ENCODE measurements around the gene S100PBP.
"Not testable (repeated sequence)": the region's sequence is repeated elsewhere in the genome, so short reads cannot be mapped to it uniquely, and the experiment has no call there.

Gene S100PBP

DNA sequence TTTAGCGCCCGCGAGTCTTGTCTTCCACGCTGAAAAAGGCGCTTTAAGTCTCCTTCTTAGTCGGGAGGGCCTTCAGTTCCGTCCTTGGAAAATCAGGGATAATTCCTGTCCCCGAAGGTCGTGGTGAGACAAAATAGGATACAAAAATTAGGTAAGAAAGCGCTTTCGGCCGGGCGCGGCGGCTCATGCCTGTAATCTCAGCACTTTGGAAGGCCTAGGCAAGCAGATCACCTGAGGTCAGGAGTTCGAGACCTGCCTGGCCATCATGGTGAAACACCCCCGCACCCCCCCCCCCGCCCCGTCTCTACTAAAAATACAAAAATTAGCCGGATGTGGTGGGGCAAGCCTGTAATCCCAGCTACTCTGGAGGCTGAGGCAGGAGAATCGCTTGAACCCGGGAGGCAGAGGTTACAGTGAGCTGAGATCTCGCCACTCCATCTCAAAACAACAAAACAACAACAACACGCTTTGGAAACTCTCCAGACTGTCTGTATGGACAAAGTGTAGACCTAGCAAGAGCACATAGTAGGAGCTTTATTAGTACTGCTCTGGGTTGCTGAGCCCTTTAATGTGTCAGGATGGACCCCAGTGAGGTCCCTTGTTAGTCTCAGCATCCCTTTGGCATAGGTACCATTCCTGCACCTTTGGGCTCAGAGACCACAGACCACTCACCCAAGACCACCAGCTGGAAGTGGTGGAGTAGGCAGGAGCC lies 84.5 kb downstream of the S100PBP start:
- no peak for DNase-seq

DNA sequence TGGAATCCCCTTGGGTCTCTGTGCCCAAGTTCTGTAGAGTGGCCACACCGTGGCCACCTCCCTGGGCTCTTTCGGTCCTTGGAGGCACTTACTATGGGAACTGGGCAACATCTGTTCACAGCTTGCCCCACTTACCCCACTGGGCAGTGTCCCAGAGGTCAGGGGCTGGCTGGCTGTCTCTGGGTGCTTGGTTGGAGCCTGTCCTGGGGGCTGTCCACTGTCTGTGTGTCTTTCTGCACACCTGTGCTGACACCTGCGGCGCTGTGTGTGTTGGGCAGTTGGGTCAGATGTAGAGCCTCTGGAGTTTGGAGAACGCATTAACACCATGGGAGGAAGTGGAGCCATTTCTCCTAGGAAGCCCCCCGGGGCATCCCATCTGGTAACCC lies 85.1 kb downstream of the S100PBP start:
- DNase-seq, result no peak

DNA sequence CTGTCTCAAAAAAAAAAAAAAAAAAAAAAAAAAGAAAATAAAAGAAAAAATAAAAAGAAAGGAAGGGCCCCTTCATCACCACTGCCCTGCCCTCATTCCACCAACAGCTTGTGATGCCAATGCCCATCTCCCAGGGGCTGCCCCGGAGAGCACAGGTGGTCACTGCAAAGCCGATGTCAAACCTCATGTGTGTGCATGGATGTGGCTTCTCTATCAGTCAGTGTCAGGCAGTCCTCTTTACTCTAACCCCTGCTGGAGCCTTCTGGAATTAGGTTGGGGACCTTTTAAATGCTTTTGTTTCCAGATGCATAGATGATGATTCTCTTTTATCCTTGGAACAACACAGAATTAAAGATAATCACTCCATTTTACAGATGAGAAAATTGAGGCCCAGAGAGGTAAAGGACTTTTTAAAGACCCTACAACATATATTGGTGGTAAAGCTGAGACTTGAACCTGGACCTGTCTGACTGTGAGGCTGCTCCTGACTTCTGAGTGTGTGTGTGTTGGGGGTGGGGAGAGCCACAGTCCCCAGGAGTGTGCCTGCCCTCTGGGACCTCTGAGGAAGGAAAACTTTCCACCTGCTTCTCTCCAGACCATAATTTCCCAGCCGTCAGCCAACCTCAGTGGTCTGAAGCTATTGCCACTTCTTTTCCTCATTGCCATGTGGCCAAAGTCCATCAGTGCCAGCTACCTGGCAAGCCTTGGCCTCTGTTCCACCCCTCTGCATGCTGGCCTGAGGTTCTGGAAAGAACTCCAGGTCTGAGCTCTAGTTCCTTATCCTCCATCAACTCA lies 86.7 kb downstream of the S100PBP start:
- no peak for DNase-seq

DNA sequence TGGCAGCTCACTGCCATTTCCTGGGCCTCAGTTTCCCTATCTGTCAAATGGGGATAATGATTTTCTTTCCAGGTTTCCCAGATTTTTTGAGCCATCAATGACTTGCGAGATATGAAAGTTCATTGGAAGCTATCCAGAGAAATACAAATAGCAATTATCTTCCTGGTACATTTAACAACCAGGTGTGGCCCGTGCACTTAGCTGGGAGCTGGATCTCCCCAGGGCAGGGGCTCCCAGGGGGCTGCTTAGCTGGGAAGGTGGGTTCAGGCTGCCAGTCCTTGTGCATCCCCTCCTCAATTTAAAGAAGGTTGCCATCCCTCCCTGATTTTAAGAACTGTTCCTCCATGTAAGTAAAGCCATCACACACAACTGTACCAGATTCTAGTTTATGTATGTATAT lies 87.3 kb downstream of the S100PBP start:
- no peak for DNase-seq

GRCh38 chr1:32905588-32905987 lies 88.1 kb downstream of the S100PBP start:
- not testable (repeated sequence) for DNase-seq

GRCh38 chr1:32906654-32907053 lies 89.2 kb downstream of the S100PBP start:
- no peak for DNase-seq

DNA sequence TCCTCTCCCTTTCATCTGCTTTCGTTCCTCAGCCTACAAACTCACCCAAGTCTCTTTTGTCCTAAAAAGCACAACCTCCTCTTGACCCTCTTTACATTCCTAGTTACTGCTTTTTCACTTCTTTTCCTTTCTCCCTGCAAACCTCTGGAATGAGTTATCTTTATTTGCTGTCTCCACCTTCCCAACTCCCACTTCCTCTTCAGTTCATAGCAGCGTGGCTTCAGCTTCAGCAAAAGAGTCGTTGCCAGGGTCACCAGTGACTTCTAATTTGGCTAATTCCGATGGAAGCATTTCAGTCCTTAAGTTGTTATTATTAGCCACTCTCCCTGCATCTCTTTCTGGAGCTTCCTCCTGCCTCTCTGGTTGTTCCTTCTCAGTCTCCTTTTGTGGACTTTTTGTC lies 90.0 kb downstream of the S100PBP start:
- DNase-seq, result no peak
